HG03064 (cell line): ENCODE data around the gene FAM210A.

ENCODE experiments used
- ATAC-seq: cut with Tn5 transposase; IDR thresholded peaks from one replicate; pipeline ENCODE4 v1.9.1; 2021; ENCODE audit warnings: low read depth; ENCODE audit not compliant: unreplicated experiment

The FAM210A gene

GRCh38 chr18:13649397-13650390, 76.7 kb downstream of the FAM210A start:
- ATAC-seq: no peak

DNA sequence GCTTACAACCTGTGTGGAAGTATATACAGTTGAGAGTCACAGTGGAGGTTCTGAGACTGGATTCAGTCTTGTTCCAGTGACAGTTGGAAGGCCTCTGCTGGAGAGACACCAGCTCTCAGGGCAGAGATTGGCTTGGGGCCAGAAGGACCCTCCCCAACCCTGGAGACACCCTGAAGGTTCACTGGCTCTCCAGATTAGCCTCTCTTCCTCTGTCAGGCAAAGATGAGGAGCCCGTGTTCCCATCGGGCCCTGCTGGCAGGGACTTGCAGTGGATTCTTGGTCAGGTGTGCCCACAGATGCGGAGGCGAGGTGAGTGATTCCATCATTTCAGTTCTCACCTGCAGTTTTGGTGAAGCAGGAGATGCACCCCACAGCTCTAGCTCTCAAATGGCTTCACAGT, 78.6 kb downstream of the FAM210A start:
- ATAC-seq: no peak

- no peak for ATAC-seq
These were observed 79.7 kb downstream of the FAM210A start for GRCh38 chr18:13646633-13647032.

- ATAC-seq: no peak
These were observed 81.3 kb downstream of the FAM210A start for GRCh38 chr18:13645093-13645492.

- no peak for ATAC-seq
These were observed 83.1 kb downstream of the FAM210A start for GRCh38 chr18:13643261-13643751.

GRCh38 chr18:13642440-13642827, 83.9 kb downstream of the FAM210A start:
- no peak for ATAC-seq

DNA sequence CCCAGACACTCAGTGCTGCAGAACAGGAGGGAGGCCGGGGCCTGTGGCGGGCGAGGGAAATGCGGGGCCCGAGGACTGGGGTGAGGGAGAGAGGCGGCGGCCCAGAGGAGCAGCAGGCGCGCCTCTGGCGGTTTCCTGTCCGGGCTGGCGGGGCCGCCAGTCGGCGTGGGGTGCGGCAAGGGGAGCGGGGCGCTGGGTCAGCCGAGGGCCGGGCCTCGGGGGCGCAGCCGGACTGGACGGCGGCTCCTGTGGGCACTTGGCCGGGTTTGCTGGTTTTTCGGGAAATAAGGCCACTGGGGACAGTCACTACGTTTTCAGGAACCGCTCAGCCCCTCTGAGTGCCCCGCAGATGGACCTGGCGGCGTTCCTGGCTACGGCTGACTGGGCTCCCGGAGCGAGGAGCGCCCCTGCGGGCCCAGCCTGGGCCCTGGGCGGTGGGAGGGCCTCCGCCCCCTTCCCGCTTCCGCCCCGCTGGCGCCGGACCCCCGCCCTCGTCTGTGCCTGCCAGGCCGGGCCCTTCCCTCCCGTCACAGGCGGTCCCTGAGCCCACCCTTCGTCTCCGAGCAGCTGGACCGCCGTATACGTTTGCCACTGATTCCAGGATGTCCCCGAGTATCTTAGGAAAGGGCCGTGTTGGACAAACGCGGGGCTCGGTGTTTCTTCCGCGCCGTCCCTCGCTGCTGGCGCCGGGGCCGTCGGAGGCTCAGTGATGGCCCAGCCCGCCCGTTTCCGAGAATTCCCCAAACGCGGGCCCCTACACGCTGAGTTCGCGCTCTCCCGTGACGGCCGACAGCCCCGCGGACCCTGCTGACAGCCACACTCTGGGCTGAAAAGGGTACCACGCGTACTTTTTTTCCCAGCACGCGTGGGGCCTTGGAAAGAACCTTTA, 84.6 kb downstream of the FAM210A start:
- no peak for ATAC-seq

DNA sequence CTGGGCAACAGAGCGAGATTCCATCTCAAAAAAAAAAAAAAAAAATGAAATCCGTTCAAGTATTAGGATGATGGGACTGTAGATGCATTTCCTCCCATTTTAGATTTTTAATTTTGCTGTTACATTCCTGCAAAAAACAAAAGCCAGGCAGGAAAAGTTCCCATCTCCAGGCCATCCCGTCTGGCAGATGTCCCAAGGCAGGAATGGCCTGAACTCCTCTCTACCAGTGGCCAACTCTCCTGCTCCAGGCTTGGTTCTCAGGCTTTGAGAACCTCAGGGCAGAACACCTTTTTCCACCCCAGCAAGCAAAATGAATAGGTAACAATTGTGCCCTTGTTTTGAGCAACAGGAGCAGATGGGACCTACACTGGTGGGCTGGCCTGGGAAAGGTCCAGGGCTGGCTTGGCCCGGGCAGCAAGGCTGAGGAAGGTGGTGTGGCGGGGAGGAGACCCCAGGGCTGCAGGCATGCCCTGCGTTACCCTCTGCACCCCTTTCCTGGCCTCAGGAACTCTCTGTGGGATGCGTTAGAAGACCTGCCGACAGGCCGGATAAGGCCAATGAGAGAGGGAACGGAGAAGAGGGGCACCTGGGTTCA, 86.0 kb downstream of the FAM210A start:
- no peak for ATAC-seq

GRCh38 chr18:13638719-13639595, 87.4 kb downstream of the FAM210A start:
- no peak for ATAC-seq

GRCh38 chr18:13635046-13635445, 91.3 kb downstream of the FAM210A start:
- ATAC-seq: no peak

DNA sequence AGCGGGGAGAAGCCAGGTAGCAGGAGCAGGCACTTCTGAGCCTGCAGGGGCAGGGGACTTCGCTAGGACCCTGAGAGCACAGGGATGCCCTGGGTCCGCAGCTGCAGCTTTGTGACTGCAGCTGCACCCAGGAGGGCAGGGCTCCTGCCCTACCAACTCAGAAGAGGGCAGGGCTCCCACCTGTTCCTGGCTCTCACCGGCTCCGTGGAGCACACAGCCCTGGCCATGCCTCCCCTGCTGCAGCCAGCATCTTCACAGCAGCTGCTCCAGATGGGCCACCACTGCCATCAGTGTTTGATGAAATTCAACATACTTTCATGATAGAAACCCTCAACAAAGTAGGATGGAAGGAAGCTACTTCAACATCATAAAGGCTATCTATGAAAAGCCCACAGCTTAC, 92.7 kb downstream of the FAM210A start:
- ATAC-seq: no peak

DNA sequence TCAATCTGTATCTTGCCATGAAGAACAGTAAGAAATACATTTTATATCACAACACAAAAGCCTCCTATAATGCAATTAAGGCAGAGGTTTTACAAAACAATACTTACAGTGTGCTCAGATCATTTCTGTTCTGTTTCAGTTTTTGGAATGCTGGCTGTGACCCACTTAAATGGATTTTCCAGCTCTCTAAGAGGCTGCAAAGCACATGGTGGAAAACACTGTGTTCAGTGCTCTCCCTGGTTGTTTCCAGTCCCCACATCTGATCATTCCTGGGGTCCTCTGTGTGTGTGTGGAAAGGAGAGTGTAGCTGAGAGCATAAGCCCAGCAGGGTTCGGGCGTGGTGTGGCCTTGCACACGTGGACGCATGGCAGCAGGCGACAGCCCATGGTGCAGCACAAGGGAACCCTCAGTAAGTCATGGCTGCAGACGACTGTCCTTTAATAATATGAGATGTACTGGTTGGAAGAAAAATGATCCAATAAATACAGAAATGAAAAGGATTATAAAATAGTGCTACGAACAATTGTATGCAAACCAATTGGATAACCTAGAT, 95.6 kb downstream of the FAM210A start:
- ATAC-seq: no peak

DNA sequence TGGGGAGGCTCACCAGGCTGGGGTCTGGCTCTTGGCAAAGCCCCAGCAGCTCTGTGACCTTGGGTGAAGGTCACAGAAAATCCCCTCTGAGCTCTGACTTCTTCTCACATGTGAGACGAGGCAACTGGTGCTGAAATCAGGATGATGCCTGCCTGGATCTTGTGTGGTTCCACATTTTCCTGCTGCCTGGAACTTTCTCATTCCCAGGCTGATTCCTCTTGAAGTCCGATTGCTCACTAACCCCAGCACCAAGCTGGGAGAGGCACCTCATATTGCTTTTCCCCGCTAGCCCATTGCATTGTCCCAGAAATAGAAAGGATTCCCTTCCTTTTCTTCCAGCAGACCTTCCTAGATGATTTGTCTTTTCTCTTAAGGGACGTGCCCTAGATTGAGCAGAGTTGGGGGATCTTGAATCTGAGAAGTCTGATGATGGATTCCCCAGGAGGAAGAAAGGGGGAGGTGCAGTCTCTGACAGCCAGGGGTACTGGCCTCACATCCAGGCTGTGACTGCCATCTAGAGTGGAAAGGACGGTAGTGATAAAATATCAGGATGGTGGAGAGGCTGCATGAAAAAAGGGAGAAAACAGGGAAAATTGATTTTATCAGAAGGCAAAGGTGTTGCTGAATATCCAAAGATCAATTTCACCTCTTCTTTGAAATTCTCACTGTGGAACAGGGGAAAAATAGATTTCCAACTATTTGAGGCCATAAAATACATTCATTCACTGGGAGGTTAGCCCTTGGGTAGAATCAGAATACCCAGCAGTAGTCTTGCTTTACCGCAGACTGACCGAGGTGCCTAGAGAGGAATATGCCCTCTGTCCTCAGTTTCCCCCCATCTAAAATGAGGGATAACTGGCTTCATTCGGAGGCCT, 96.3 kb downstream of the FAM210A start:
- no peak for ATAC-seq

- no peak for ATAC-seq
These were observed 98.1 kb downstream of the FAM210A start for GRCh38 chr18:13628211-13628610.

GRCh38 chr18:13627639-13628038, 98.7 kb downstream of the FAM210A start:
- no peak for ATAC-seq

DNA sequence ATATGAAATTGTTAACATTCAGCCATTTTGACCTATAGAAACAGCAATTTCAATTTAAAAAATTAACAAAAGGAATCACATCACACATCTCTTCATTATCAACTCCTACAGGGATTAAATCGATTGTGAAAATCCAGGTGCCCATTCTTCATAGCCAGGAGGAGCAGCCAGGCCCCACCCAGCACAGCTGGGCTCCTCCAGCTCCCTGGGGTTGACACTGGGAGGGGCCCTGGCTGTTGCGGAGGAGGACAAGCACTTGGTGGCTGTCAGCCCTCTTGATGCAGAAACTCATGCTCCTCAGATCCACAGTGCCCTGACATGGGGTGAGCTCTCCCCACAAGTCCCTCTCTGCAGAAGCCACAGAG, 99.8 kb downstream of the FAM210A start:
- ATAC-seq: no peak

GRCh38 chr18:13625843-13626543, 100.4 kb downstream of the FAM210A start:
- ATAC-seq: no peak

DNA sequence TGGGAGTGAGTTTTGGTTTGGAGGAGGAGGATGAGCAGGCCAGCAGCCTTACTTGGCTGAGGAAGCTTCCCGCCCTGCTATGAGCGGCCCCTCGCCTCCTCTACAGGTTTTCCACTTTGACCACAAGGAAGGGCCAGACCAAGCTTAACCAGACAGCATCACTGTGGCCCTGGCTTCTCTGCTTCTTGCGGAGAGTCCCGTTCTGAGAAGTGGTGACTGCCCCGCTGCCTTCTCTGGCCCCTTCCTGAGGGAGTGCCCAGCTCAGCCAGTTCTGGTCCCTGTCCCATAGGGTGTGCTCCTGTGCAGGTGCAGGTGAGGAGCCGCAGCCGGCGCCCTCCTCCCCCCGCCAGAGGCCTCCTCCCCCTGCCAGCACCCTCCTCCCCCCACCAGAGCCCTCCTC, 101.0 kb downstream of the FAM210A start:
- ATAC-seq: no peak
